HG03575 (cell line): ENCODE measurements around the gene AFG3L2.
A peak's percentile ranks its signal among the peaks of the same experiment; 100 is the strongest.

Source experiments
- ATAC-seq: cut with Tn5 transposase; IDR thresholded peaks from one replicate; pipeline ENCODE4 v1.9.1; 2021; ENCODE audit not compliant: unreplicated experiment, insufficient number of reproducible peaks, low FRiP score; ENCODE audit errors: extremely low read depth

AFG3L2 gene

GRCh38 chr18:12333506-12334290 lies 43.3 kb downstream of the AFG3L2 start:
- ATAC-seq, result no peak

- no peak for ATAC-seq
Measured at GRCh38 chr18:12330766-12331165, 46.3 kb downstream of the AFG3L2 start.

- ATAC-seq, result no peak
Measured at GRCh38 chr18:12329125-12329698, 47.8 kb downstream of the AFG3L2 start.

- no peak for ATAC-seq
Measured at GRCh38 chr18:12328179-12328823, 48.7 kb downstream of the AFG3L2 start.

GRCh38 chr18:12327510-12328178 lies 49.4 kb downstream of the AFG3L2 start:
- no peak for ATAC-seq

GRCh38 chr18:12326711-12327460 lies 50.1 kb downstream of the AFG3L2 start:
- ATAC-seq, result no peak

GRCh38 chr18:12325726-12326245 lies 51.2 kb downstream of the AFG3L2 start:
- ATAC-seq, result no peak

GRCh38 chr18:12324991-12325725 lies 51.9 kb downstream of the AFG3L2 start:
- no peak for ATAC-seq

- peak; percentile 60 for ATAC-seq
Measured at GRCh38 chr18:12321333-12321732, 55.7 kb downstream of the AFG3L2 start.

GRCh38 chr18:12318857-12319256 lies 58.2 kb downstream of the AFG3L2 start:
- ATAC-seq, result no peak

GRCh38 chr18:12318334-12318697 lies 58.7 kb downstream of the AFG3L2 start:
- no peak for ATAC-seq

GRCh38 chr18:12317664-12318333 lies 59.2 kb downstream of the AFG3L2 start:
- no peak for ATAC-seq

- ATAC-seq, result no peak
Measured at GRCh38 chr18:12315911-12316310, 61.1 kb downstream of the AFG3L2 start.

- no peak for ATAC-seq
Measured at GRCh38 chr18:12315490-12315889, 61.5 kb downstream of the AFG3L2 start.

- ATAC-seq, result no peak
Measured at GRCh38 chr18:12314591-12315305, 62.3 kb downstream of the AFG3L2 start.

GRCh38 chr18:12313530-12314245 lies 63.3 kb downstream of the AFG3L2 start:
- no peak for ATAC-seq

- ATAC-seq, result no peak
Measured at GRCh38 chr18:12312976-12313375, 64.1 kb downstream of the AFG3L2 start.
